GM12874 (cell line): ENCODE measurements around the gene DPP8.

Experiments used
- TF ChIP-seq, protein P1 (sequence below): IDR thresholded peaks from 2 replicates; pipeline ENCODE4 v1.5.1; 2011; ENCODE audit warnings: low read depth, mild to moderate bottlenecking, control low read depth, low read length, moderate library complexity; ENCODE audit not compliant: insufficient read depth

Gene DPP8

GRCh38 chr15:65516997-65517865 is at the start of gene DPP8:
DPP8 (minus strand) TSS chr15:65517689; CDS start chr15:65512553, 5,136 bp downstream.
- TF ChIP-seq, protein P1, sequence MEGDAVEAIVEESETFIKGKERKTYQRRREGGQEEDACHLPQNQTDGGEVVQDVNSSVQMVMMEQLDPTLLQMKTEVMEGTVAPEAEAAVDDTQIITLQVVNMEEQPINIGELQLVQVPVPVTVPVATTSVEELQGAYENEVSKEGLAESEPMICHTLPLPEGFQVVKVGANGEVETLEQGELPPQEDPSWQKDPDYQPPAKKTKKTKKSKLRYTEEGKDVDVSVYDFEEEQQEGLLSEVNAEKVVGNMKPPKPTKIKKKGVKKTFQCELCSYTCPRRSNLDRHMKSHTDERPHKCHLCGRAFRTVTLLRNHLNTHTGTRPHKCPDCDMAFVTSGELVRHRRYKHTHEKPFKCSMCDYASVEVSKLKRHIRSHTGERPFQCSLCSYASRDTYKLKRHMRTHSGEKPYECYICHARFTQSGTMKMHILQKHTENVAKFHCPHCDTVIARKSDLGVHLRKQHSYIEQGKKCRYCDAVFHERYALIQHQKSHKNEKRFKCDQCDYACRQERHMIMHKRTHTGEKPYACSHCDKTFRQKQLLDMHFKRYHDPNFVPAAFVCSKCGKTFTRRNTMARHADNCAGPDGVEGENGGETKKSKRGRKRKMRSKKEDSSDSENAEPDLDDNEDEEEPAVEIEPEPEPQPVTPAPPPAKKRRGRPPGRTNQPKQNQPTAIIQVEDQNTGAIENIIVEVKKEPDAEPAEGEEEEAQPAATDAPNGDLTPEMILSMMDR = peak; percentile 99

DNA sequence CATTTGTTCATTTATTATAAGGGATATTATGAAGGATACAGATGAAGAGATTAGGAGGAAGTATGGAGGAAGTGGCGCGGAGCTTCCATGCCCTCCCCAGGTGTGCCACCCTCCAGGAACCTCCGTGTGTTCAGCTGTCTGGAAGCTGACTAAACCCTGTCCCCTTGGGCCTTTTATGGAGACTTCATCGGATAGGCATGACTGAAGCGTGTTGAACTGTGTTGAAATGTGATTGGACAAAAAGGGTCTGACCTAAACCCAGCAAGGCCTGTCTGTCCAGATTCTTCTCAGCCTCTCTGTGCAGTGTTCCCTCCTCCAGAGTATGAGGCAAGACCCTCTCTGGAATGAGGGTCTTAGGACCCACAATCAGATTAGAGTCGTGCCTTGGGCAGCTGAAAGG is 44.4 kb upstream of the DPP8 start:
- TF ChIP-seq, protein P1 = no peak

GRCh38 chr15:65559941-65560340 is 42.5 kb upstream of the DPP8 start:
- TF ChIP-seq, protein P1 = no peak

GRCh38 chr15:65558997-65559760 is 41.7 kb upstream of the DPP8 start:
- TF ChIP-seq, protein P1 = no peak

- TF ChIP-seq, protein P1 = no peak
Observed at GRCh38 chr15:65558336-65558735, 40.8 kb upstream of the DPP8 start.

- TF ChIP-seq, protein P1 = no peak
Observed at GRCh38 chr15:65556622-65557021, 39.1 kb upstream of the DPP8 start.

DNA sequence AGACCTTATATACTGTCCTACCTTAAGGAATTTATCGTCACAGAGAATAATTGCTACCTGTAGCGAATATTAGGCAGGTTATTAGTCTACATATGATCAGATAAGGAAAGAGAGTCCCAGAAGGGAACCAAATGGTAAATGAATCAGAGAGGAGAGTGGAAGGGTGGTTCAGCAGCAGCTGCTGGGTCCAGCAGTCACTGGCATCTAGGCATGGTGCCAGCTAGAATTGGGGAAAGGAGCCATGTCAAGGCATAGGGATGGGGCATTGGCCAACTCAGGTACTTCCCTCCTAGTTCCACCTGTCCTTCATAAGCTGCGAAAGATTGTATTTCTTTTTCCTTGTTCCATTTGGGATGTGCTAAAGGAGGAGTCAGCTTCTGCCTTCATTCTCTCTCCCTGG is 36.2 kb upstream of the DPP8 start:
- TF ChIP-seq, protein P1 = no peak
